Measurements from ENCODE around the gene CCDC27.

Gene CCDC27

GRCh38 chr1:3752400-3752945 lies at the start of gene CCDC27:
CCDC27 (plus strand) TSS chr1:3752450; CDS start chr1:3752482, 32 bp downstream.
- DNase-seq: no peak

- DNase-seq: no peak
Observed at GRCh38 chr1:3702528-3702927, 49.7 kb upstream of the CCDC27 start.

DNA sequence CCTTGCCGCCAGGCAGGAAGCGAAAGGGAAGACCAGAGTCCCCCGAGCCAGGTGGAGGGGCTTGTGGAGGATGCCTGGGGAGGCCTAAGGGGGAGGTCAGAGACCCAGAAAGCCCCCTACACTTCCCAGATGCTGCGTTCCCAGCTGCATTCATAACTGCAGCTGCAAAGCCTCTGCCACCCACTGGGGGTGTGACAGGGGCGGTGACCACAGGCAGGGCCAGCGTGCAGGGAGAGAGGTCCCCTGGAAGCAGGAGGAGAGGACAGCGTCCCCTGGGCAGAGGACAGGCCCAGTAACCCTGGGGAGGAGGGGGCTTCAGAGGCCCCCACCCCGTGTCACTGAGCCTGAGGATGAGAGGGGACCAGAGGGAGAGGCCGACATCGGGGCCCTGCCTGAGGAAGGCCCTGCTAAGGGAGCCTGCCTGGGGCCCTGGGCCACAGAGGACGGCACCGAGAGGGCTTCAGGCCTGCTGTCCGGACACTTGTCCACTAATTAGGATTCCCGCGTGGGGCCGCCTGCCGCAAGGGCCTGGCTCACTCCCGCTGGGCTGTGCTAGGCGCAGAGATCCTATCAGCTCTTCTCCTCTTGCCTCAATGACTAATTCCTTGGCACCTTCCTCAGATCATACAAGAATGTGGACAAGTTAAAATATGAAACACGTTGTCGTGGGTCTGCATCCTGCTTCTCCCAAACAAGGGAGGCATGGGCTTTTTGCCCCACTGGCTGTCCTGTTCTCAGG lies 49.1 kb upstream of the CCDC27 start:
- no peak for DNase-seq

DNA sequence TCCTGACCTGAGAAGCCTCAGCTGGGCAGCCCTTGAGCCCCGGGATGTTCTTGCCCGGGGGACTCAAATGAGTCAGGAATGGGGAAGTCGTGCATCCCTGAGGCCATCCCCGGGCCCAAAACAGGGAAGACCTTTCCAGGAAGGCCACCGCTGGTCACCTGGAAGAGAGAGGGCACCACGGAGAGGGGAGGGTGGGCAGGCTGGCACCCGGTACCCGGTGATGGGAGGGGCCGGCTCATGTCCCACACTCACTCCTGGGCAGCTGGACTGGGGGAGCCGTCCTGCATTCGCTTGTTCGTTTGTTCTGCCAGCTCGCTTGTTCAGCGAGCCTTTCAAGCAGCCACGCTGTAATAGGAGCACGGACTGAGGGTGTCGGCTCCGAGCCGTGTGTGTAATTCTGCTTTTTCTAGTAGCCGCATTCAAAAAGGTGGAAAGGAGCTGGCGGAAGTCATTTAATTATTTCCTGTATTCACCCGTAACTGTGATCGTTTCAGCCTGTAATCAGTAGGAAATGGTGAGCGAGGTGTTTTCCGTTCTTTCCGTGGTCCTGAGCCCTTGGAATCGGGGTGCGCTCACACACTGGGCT lies 48.4 kb upstream of the CCDC27 start:
- no peak for DNase-seq

GRCh38 chr1:3705341-3705950 lies 46.8 kb upstream of the CCDC27 start:
- DNase-seq: no peak

GRCh38 chr1:3706651-3707297 lies 45.5 kb upstream of the CCDC27 start:
- DNase-seq: no peak

GRCh38 chr1:3707298-3707938 lies 44.8 kb upstream of the CCDC27 start:
- DNase-seq: no peak

- no peak for DNase-seq
Observed at GRCh38 chr1:3707939-3708328, 44.3 kb upstream of the CCDC27 start.

GRCh38 chr1:3708791-3709190 lies 43.5 kb upstream of the CCDC27 start:
- no peak for DNase-seq

DNA sequence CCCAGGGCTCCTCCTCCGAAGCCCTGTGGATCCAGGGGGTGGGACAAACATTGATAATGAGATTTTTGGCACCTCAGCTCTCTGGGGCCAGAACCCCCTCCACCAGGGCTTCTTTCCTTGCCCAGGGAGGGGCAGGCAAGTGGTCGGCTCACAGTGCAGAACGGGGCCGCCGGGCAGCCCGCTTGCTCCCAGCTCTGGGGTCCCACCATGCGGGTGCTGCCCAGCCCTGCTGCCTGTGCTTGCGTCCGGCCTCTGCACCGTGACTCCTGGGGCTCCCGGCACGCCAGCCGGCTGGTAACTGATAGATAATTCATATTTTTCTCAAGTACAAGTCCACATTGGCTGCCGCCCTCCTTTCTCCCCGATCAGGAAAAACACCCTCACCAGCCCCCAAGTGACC lies 42.0 kb upstream of the CCDC27 start:
- no peak for DNase-seq

- no peak for DNase-seq
Observed at GRCh38 chr1:3711381-3711779, 40.9 kb upstream of the CCDC27 start.

DNA sequence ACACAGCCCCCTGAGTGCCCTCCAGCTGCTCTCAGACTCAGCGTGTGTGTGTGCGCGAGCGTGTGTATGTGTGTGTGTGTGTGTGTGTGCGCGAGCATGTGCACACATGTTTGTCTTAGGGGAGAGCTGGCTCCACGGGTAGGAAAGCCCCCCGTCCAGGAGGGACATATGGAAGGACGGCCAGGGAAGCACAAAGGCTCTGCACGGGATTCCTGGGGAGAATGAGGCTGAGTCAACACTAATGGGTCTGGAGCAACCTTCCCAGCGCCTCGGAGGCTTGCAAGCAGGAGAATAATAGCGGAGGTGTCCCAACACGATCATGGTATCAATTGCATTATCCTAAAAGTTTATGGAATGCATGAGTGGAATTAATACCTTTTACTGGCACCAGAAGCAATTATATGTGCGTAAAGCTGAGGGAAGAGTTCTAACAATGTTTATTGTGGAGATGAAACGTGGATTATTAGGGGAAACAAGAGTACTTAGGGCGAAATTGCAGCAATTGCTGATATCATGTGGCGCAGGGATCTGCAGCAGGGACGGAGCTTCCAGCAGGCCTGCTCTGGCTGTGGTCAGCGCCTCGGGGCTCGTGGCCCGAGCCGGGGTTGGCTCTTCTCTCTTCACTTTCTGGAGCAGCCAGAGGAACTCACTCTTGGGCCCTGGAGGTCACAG lies 40.3 kb upstream of the CCDC27 start:
- DNase-seq: no peak

- DNase-seq: no peak
Observed at GRCh38 chr1:3712573-3713535, 39.4 kb upstream of the CCDC27 start.

- DNase-seq: no peak
Observed at GRCh38 chr1:3713840-3714239, 38.4 kb upstream of the CCDC27 start.

- DNase-seq: no peak
Observed at GRCh38 chr1:3714284-3714741, 37.9 kb upstream of the CCDC27 start.

DNA sequence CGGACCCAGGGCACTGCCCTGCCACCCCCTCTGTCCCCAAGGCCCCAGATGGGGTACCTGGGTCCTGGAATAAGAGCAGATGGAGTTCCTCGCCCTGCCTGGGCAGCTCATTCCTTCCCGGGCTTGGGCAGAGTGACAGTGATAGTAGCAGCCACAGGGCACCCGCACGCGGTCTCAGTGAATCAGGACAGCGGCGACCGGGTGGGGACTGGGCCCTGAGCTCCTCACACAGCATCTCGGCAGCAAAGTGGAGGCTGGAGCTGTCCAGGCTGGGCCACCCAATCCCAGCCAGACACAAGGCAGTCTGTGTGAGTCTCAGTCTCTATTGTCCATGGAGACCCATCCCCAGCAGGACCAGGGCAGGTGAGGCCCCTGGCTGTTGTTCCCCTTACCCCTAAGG lies 37.4 kb upstream of the CCDC27 start:
- DNase-seq: no peak

DNA sequence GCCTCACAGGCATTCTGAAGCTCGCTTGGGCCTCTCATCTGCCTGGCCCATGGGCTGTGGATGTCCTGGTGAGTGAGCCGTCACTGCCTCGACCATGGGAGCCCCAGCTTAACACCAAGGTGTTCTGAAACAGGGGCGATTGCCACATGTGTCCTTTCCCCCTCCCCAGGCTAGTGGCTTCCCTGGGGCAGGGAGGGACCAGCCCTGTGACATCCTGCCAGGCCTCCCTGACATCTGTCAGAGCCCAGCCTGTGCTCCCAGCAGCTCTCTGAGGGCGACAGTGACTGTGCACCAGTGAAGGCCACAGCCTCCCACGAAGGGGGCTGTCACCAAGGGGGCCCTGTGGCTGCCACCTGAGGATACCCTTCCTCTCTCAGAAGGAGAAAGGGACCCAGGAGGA lies 35.9 kb upstream of the CCDC27 start:
- no peak for DNase-seq

DNA sequence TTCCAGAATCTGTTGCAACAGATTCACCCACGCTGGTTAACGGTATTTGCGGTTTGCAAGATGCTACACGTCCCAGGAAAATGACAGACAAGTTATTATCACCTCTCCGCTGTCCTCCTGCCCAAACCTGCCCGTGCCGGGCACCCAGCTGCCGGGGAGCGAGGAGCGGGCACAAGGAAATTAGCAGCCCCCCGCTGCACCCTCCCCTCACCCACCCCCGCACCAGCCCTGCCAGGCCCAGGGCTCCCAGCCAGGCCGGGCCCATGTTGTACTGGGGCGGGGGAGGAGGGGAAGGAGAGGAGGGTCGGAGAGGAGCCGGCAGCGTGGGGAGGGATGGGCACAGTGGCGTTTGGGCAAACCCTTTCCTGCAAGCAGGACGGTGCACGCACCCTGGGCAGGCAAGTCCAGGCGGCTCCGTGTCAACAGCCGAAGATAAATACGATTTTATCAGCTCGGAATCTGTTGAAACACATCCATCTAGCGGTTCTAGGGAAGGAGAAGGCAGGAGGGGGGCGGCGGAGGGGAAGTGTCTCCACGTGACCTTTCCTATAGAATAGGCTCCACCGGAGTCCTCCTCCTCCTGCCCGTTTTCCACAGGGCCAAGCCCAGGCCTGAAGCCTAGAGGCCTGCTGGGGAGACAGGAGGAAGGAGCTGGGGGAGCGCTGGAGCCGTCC lies 35.1 kb upstream of the CCDC27 start:
- DNase-seq: no peak

- DNase-seq: no peak
Observed at GRCh38 chr1:3717715-3718601, 34.3 kb upstream of the CCDC27 start.

DNA sequence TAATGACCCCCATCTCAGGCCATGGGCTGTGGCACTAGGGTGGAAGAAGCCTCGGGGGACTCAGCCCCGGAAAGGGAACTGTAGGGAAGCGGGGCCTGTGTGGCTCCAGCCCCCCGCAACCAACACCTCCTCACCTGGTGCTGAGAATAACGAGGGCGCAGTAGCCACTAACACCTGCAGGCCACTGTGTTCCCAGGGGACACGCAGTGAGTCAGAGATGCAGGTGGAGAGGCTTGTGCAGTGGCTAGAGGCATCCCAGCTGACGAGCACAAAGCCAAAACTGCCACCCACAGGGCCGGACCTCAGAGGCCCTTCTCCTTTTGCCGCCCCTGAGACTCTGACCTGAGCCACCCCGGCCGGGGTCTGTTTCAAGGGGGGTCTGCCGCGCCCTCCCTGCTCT lies 33.5 kb upstream of the CCDC27 start:
- no peak for DNase-seq
